HG02943 (cell line): ENCODE data around the gene CGNL1.

ENCODE experiments used
- ATAC-seq: cut with Tn5 transposase; IDR thresholded peaks from one replicate; pipeline ENCODE4 v1.9.1; 2021; ENCODE audit warnings: mild to moderate bottlenecking, low read depth, moderate library complexity; ENCODE audit not compliant: unreplicated experiment

CGNL1 gene

DNA sequence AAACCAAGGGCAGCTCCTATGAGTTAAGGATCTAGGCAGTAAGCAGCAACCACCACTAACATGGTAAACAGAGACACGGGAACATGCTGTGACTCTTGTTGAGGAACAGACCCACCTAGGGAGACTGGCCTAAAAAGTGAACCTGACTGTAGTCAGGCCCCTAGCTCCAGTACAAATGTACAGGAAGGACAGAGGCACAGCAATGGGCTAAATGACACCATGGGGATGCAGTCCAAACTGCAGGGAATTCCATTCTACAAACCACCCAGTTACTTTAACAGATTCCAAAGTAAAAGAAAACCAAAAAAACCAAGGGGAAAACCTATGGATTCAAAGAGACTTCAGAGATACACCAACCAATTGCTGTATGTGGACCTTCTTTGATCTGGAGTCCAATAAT lies 28.2 kb upstream of the CGNL1 start:
- ATAC-seq, result no peak

DNA sequence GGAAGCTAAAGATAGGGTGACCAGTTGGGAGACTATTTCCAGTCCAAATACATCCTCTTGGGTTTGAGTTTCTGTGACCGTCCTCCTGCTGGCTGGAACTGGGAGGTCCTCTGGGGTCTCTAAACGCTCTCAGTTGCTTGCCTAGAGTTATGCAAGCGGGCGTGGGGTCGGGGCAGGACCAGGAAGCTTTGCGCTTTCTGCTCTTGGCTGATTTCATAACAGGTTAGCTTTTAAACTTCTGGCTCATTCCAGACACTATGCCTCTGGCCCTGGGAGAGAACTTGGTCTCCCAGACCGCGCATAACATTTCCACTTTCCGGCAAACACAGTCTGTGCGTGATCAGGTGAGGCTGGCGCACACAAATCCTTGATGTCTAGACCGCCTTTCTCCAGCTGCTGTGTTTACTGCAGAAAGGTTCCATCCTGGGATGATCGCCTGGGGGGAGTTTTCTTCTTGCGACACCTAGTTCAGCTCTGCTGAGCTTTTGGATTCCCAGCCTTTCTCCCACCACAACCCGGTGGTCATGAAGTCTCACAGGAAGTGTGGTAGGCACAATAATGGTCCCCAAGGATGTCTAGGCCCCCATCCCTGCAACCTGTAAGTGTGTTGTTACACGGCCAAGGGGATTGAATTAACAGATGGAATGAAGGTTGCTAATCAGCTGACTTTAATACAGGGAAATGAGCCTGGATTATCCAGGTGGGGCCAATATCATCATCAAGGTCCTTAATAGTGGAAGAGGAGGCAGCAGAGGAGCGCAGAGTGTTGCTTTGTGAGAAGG lies 23.6 kb upstream of the CGNL1 start:
- ATAC-seq, result no peak

DNA sequence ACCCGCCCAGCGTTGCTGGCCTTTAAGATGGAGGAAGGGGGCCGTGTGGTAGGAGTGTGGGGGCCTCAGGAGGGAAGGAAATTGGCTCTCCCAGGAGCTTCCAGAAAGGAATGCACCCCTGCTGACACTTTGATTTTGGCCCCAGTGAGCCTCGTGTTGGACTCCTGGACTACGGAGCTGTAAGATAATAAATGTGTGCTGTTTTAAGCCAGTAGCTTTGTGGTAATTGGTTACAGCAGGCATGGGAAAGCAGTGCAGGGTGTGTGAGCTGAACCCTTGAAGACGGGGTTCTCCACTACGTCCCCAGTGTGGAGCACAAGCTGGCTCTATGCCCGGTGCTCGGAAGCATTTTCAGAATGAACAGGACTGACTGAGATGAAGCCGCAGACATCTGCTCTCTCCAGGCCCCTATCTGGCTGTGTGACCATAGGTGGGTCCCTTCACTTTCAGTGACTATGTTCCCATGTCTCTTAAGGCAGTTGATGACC lies 22.9 kb upstream of the CGNL1 start:
- no peak for ATAC-seq

GRCh38 chr15:57354436-57355123 lies 21.7 kb upstream of the CGNL1 start:
- ATAC-seq, result no peak

DNA sequence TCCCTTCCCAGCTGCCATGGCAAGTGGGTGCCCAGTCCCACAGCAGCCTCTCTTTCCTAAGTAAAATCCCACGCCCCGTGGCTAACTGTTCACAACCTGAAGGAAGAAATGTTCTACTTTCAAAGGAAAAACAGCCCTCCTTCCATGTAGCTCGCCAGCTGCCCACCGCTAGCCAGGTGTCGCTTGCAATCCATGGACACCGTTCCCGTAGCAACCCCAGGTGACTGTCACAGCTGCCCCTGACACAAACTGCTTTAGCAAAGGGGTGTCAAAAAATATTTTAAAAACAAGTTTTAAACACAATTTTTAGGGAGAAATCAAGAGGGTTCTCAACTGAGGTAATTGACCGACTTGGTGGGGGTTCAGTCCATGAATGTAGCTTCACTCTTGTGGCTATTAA lies 21.0 kb upstream of the CGNL1 start:
- no peak for ATAC-seq

- no peak for ATAC-seq
These were observed 20.1 kb upstream of the CGNL1 start for GRCh38 chr15:57356178-57356577.

DNA sequence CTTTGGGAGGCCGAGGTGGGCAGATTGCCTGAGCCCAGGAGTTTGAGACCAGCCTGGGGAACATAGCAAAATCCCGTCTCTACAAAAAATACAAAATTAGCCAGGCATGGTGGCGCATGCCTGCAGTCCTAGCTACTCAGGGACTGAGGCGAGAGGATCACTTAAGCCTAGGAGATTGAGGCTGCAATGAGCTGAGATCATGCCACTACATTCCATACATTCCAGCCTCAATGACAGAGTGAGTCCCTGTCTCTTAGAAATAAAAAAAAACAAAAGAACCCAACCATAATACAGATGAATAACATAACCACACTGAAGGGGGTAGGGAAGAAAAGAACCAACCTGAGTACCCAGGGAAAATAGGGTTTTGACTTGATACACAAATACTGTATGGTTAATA lies 19.7 kb upstream of the CGNL1 start:
- ATAC-seq, result no peak

DNA sequence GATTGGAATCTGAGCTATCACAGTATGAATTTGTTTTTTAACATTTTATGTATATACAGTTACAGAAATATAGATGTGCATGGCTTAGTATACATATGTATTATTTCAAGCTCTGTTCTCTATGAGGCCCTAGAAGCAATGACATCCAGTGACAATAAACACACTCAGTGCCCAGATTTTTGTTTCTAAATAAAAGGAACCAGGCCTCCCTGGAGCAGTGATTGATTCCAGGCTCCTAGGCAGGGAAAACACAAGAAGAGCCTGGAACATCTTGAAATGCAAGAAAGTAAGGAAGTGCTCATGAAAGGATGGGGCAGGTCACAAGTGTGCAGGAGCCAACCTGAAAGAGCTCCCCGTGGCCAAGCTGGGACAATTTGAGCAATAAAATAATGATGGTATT lies 18.5 kb upstream of the CGNL1 start:
- ATAC-seq, result no peak

DNA sequence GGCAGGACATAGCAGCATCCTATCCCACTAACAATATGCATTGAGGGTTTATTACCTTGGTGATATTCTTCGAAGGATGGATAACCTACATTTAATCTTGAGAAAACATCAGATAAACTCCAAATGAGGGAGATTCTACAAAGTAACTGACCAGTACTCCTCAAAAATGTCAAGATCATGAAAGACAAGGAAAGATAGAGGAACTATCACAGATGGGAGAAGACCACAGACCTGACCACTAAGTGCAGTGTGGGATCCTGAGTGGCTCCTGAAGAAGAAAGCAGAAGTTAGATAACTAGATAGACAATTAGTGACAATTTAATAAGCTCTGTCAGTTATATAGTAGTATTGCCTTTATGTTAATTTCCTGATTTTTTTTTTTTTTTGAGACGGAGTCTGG lies 17.7 kb upstream of the CGNL1 start:
- no peak for ATAC-seq

DNA sequence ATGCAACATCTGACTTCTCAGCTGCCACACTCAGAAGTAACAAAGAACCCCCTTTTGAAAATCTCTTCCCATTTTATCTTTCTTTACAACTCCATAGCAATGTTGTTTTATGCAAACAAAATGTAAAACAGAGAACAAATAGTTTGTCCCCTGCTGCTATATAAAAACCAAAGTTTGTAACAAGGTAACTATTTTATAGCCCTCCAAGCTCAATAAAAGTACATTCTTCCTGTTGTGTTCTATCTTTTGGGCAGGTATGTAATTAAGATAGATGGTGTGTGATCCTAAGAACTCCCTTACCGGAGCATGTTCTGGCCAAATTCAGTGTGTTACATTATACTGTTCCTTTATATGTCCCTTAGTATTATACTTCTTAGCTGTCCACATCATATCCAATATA lies 12.6 kb upstream of the CGNL1 start:
- ATAC-seq, result no peak

DNA sequence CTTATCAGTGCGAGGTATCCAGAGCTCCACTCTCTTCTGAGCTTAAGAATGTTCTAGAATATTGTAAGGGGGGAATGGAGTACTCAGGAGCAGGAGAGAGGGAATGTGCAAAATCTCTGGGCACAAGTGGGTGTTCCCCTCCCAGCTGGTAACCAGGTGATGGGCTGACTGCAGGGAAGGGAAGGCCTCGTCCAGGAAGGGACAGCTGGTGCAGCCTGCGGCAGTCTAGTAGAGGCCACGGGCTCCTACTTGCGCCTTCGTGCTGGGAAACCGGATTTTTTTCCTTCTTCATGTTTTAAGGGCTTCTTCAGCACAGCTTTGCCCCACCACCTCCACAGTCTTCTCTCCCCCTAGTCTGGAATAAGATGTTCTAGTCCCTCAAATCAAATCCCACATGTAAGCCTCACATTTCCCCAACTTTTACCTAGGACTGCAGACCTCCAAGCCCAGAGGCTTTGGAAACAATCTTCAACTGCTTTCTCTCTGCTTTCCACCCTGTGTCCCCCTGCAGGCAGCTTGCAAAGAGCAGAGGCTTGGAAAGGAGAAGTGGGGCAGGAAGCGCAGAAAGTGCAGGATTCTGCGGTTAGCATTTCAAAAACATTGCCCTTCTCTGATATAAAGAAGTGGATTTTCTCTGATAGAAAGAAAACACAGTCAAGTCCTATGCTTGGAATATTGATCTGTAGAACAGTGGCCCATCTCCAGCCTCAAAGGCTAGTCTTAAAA lies 11.9 kb upstream of the CGNL1 start:
- ATAC-seq, result no peak

- no peak for ATAC-seq
These were observed 8.7 kb upstream of the CGNL1 start for GRCh38 chr15:57367556-57367955.

DNA sequence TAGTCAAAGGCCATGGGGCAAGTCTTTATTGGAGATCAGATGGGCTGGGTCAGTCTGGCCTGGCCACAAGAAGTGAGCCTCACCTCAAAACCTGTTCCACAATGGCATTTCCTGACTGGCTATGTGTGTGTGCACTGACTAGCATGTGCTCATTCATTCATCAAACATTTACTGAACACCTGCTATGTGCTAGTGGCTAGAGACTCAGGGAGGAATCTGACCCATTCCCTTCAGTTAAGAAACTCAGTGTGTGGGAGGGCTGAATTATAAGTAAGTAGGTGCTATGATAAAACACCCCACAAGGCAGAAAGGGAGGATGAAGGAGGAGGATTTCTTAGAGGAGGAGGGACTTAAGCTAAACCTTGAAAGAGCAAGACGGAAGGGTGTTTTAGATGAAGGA lies 5.4 kb upstream of the CGNL1 start:
- no peak for ATAC-seq

DNA sequence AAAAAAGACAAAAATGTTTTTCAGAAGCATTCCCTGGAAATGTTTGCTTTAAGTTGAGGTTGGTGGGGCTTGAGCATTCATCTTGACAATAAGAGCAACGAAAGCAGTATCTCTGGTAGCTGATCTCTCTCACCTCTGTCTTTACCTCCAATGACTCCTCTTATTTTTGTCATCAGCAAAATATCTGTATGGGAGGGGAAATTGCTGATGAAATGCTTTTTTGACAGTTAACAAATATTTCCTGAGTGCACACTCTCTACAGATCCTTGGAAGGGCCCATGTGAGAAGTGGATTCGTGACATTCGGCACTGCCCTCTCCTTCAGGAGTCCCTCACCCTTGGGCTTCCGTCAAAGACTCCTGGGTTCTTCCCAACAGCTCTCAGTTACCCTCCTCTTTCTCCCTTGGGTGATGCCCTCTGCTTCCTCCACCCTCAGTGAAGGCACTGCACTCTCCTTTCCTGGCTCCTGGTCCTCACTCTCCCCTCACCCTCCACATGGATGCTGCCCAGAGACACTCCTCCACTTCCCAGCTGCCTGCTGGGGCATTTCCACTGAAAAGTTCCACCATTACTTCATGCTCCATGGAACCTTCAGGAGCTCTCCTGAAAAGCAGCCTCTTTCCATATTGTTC lies 2.9 kb upstream of the CGNL1 start:
- no peak for ATAC-seq

- ATAC-seq, result no peak
These were observed 2.4 kb upstream of the CGNL1 start for GRCh38 chr15:57373882-57374276.

DNA sequence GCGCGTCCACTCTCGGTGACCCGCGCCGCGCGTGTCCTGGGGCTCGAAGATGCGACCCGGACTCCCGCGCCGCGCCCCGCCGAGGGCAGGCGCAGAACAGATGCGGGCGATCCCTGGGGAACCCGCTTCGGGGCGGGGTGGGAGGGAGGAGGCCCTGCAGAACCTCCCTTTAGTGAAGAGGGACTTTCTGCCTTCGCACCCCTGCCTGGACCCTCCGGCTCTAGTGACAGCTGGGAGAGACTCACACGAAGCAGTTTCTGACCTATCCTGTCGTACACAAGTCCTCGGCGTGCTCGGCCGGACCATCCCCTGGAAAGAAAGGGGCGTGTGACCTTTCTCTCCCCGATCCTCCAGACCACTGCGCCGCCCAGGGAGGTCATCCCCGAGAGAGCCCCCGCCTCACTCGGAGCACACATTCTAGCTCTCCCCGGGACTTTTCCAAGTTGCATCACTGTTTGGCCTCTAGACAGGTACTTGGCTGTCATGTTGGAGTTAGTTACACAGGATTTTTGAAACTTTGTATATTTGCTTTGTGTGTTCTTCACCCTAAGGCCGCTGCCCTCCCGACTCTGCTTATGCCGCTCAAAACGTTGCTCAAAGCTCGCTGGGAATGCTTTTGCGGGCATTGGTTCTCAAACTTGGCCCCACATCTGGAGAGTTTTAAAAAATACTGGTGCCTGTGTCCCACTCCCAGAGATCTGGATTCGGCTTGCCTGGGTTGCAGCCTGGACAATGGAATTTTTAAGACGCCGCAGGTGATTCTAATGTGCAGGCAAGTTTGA lies 582 bp downstream of the CGNL1 start:
- no peak for ATAC-seq

- ATAC-seq, result no peak
These were observed 1.2 kb downstream of the CGNL1 start for GRCh38 chr15:57377478-57377847.

DNA sequence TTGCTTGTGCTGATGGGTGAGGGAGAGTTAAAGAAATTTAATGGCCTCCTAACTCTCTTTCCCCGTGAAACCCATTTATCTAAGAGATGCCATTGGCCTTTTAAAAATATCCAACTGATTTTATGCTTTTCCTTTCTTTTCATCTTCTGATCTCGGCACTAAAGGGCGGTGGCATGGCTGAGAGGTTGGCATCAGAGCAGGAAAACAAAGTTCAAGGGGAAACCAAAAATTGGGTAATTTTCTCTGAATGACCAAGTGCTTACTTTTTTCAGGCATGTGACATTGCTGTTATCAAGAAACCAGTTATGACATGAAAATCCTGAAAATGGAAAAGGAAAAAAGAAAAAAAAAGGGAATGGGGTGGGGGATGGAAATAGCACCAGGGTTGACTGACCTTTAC lies 3.2 kb downstream of the CGNL1 start:
- no peak for ATAC-seq

DNA sequence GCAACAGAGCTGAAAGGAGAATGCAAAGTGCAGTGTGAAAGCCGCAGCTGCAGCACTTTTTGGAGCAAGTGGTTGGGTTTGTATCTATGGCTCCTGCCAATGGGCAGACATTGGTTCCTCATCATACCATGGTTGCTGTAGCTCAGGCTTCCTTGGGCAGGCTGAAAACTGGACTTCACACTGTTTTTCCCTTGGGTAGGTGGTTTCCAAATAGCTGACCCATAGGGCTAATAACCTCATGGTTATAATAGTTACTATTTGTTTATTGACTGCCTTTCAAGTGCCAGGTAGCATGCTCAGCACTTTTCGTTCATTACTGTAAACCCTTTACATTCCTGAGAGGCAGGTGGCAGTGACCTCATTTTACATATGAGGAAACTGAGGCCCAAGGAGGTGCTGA lies 4.5 kb downstream of the CGNL1 start:
- no peak for ATAC-seq

DNA sequence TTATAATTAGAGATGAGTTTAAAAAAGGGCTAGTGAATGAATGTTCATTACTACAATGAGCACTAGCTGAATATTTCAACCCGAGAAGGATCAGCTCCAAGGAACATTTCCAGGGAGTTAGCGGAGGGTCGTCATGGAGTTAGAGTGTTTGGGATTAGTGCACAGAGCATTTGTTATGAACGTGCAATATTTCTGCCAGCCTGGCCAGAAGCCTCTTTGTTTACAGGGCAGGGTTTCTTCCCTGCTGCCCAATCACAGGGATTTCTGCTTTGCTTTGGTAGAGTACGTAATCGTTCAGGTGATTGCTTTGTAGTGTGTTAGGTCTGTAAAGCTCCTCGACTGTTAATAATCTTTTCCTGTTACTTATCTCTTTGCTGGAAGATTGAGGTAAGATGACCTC lies 5.9 kb downstream of the CGNL1 start:
- no peak for ATAC-seq
